ENCODE measurements around the gene KCTD6. TPM values are rescaled to one million over a fixed set of nuclear protein-coding genes. Genes with fewer than 3 reads are reported as not detected.

Gene KCTD6
- total RNA-seq, 1 experiment from 2014 or later = 14.2 TPM

- Histone ChIP-seq H3K4me1 (ENCODE audit: insufficient read depth, low read length, poor library complexity, severe bottlenecking) (peaks cover 4% of the 10 kb centered on the region), H3K27ac (ENCODE audit: low read depth, low read length, poor library complexity, severe bottlenecking) (no peak overlapping the region), H3K9me3 (ENCODE audit: low read depth, low read length, poor library complexity, severe bottlenecking) (no peaks in the 10 kb centered on the region), H3K36me3 (ENCODE audit: insufficient read depth, low read length, poor library complexity, severe bottlenecking) (no peaks in the 10 kb centered on the region), H3K4me3 (ENCODE audit: low read depth, low read length, poor library complexity, severe bottlenecking) (no peak overlapping the region), H3K27me3 (replicated peaks; ENCODE audit: insufficient read depth, low read depth, low read length, poor library complexity) (no peaks in the 10 kb centered on the region)
- CTCF ChIA-PET = no interaction called here
- POLR2A ChIA-PET (ENCODE audit: low non-redundant PET) = no interaction called here
- no TSS peak for BruUV-seq (replicated peaks)
- no peak for DNase-seq (ENCODE audit: low spot score)
- TF ChIP-seq, protein P1, sequence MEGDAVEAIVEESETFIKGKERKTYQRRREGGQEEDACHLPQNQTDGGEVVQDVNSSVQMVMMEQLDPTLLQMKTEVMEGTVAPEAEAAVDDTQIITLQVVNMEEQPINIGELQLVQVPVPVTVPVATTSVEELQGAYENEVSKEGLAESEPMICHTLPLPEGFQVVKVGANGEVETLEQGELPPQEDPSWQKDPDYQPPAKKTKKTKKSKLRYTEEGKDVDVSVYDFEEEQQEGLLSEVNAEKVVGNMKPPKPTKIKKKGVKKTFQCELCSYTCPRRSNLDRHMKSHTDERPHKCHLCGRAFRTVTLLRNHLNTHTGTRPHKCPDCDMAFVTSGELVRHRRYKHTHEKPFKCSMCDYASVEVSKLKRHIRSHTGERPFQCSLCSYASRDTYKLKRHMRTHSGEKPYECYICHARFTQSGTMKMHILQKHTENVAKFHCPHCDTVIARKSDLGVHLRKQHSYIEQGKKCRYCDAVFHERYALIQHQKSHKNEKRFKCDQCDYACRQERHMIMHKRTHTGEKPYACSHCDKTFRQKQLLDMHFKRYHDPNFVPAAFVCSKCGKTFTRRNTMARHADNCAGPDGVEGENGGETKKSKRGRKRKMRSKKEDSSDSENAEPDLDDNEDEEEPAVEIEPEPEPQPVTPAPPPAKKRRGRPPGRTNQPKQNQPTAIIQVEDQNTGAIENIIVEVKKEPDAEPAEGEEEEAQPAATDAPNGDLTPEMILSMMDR (conservative IDR thresholded peaks at IDR 0.05; ENCODE audit: low read depth, low read length) = no peak
- no peak for TF ChIP-seq EZH2 (IDR thresholded peaks at IDR 0.05; ENCODE audit: borderline replicate concordance, low read depth, low read length, poor library complexity, severe bottlenecking)
- intact Hi-C loops (cut with micrococcal nuclease; ENCODE audit: unreplicated experiment) = no loop called here
These were observed 27.9 kb downstream of the KCTD6 start for GRCh38 chr3:58519668-58520402.

DNA sequence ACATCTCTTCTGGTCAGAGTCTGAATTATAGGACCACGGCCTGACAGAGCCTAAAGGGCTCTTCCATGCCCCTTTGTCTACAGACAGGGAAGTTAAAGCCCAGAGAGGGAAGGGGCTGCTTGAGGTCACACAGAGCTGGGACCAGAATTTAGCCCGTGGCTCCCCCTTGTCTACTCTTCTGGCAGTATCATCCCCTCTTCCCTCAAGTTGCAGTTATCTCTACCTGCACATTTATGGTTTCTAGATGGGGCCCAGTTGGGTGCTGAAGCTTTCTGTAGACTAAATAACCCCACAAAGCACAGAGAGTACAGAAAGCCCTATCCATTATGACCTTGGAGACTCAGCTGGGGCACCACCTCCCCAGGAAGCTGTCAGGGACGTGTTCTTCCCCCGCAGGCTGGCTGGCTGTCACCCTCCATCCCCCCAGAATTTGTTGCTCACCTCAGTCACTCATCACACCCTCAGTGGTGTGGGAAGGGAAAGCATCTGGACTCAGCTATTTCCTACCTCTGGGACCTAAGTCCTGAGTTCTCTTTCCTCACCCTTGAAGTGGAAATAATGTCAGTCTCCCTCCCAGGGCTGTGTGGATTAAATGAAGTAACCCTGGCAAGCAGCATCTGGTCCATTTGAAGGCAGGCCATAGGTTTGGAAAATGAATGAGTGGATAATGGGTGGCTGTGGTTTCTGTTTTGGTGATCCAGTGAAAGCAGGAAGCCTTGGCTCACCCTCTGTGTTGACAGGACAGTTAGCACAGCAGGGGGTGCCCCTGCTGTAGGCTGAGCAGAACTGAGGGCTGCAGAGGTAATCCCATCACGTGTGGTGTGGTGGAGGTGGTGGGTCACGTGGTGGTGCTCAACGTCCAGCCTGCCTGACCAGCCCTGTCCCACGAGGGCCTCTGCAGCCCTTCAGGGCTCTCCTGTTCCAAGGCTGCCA, 28.8 kb downstream of the KCTD6 start:
- DNase-seq (ENCODE audit: low spot score) = no peak
- H3K9me3 ChIP-seq (ENCODE audit: low read depth, low read length, poor library complexity, severe bottlenecking) = no peaks in the 10 kb centered on the region
- CTCF ChIA-PET = no interaction called here
- H3K27ac ChIP-seq (ENCODE audit: low read depth, low read length, poor library complexity, severe bottlenecking) = no peak overlapping the region
- H3K4me3 ChIP-seq (ENCODE audit: low read depth, low read length, poor library complexity, severe bottlenecking) = no peak overlapping the region
- POLR2A ChIA-PET (ENCODE audit: low non-redundant PET) = no interaction called here
- no peaks in the 10 kb centered on the region for H3K27me3 ChIP-seq (replicated peaks; ENCODE audit: insufficient read depth, low read depth, low read length, poor library complexity)
- no TSS peak for BruUV-seq (replicated peaks)
- peaks cover 4% of the 10 kb centered on the region for H3K4me1 ChIP-seq (ENCODE audit: insufficient read depth, low read length, poor library complexity, severe bottlenecking)
- intact Hi-C loops (cut with micrococcal nuclease; ENCODE audit: unreplicated experiment) = no loop called here
- H3K36me3 ChIP-seq (ENCODE audit: insufficient read depth, low read length, poor library complexity, severe bottlenecking) = no peaks in the 10 kb centered on the region
- TF ChIP-seq, protein P1 (conservative IDR thresholded peaks at IDR 0.05; ENCODE audit: low read depth, low read length) = no peak
- no peak for TF ChIP-seq EZH2 (IDR thresholded peaks at IDR 0.05; ENCODE audit: borderline replicate concordance, low read depth, low read length, poor library complexity, severe bottlenecking)

DNA sequence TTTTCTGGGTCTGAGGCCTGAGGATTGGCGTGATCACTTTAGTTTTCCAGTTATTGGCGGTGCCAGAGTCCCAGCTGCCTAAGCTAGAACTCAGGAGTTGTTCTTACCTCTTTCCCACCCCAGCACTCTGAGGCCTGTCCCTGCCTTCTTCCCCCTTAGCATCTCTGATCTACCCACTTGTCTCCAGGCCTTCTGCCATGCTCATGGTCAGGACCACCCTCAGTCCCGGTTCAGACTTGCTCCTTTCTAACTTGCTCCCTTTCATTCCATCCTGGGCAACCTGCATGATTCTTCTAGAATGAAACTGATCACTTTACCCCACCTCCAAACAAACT, 29.4 kb downstream of the KCTD6 start:
- no TSS peak for BruUV-seq (replicated peaks)
- ChIA-PET POLR2A (ENCODE audit: low non-redundant PET) (no interaction called here), CTCF (no interaction called here)
- no peak for DNase-seq (ENCODE audit: low spot score)
- H3K9me3 ChIP-seq (ENCODE audit: low read depth, low read length, poor library complexity, severe bottlenecking) = no peaks in the 10 kb centered on the region
- no peak overlapping the region for H3K4me3 ChIP-seq (ENCODE audit: low read depth, low read length, poor library complexity, severe bottlenecking)
- peaks cover 9% of the 10 kb centered on the region for H3K4me1 ChIP-seq (ENCODE audit: insufficient read depth, low read length, poor library complexity, severe bottlenecking)
- intact Hi-C loops (cut with micrococcal nuclease; ENCODE audit: unreplicated experiment) = no loop called here
- H3K27ac ChIP-seq (ENCODE audit: low read depth, low read length, poor library complexity, severe bottlenecking) = no peak overlapping the region
- H3K27me3 ChIP-seq (replicated peaks; ENCODE audit: insufficient read depth, low read depth, low read length, poor library complexity) = no peaks in the 10 kb centered on the region
- H3K36me3 ChIP-seq (ENCODE audit: insufficient read depth, low read length, poor library complexity, severe bottlenecking) = no peaks in the 10 kb centered on the region
- TF ChIP-seq, protein P1 (conservative IDR thresholded peaks at IDR 0.05; ENCODE audit: low read depth, low read length) = no peak
- TF ChIP-seq EZH2 (IDR thresholded peaks at IDR 0.05; ENCODE audit: borderline replicate concordance, low read depth, low read length, poor library complexity, severe bottlenecking) = no peak

All from A673 (cell line).